Smooth muscle cell (in vitro differentiated cells): ENCODE data around the gene CRISPLD2. TPM values are rescaled to one million over a fixed set of nuclear protein-coding genes. Genes with fewer than 3 reads are reported as not detected.

Experiments used
- DNase-seq: peaks from one replicate; lab custom pipeline; 2025; ENCODE audit not compliant: unreplicated experiment; lab: John Stamatoyannopoulos, UW
- H2AFZ ChIP-seq: fragments of 200-600 bp; sonication (generic); 2 replicates; pipeline ENCODE4 v1.6.0; 2016; ENCODE audit warnings: antibody characterized with exemption, low read depth, mild to moderate bottlenecking
- H3F3A ChIP-seq: fragments of 200-600 bp; sonication (generic); 2 replicates; pipeline ENCODE4 v1.6.0; 2017; ENCODE audit warnings: antibody characterized with exemption, low read depth
- H3K27ac ChIP-seq: fragments of 200-600 bp; sonication (generic); 2 replicates; pipeline ENCODE4 v1.5.1; 2016; ENCODE audit warnings: low read depth, mild to moderate bottlenecking
- H3K27me3 ChIP-seq: fragments of 200-600 bp; sonication (generic); 2 replicates; pipeline ENCODE4 v1.6.1; 2016; ENCODE audit warnings: low read depth, mild to moderate bottlenecking
- H3K36me3 ChIP-seq: fragments of 200-600 bp; sonication (generic); 2 replicates; pipeline ENCODE4 v1.5.1; 2016; ENCODE audit warnings: low read depth
- H3K4me1 ChIP-seq: fragments of 200-600 bp; sonication (generic); 2 replicates; pipeline ENCODE4 v1.5.1; 2016; ENCODE audit warnings: low read depth
- H3K4me2 ChIP-seq: fragments of 200-600 bp; sonication (generic); 2 replicates; pipeline ENCODE4 v1.6.0; 2016; ENCODE audit warnings: mild to moderate bottlenecking
- H3K4me3 ChIP-seq: fragments of 200-600 bp; sonication (generic); 2 replicates; pipeline ENCODE4 v1.5.1; 2016; ENCODE audit warnings: mild to moderate bottlenecking
- H3K79me2 ChIP-seq: fragments of 200-600 bp; sonication (generic); 2 replicates; pipeline ENCODE4 v1.6.0; 2016; ENCODE audit warnings: low read depth, mild to moderate bottlenecking
- H3K9ac ChIP-seq: fragments of 200-600 bp; sonication (generic); 2 replicates; pipeline ENCODE4 v1.6.0; 2016; ENCODE audit warnings: low read depth
- H3K9me3 ChIP-seq: fragments of 200-600 bp; sonication (generic); replicated peaks from 2 replicates; pipeline ENCODE4 v1.5.1; 2016; ENCODE audit warnings: low read depth
- H4K20me1 ChIP-seq: fragments of 200-600 bp; sonication (generic); 2 replicates; pipeline ENCODE4 v1.6.0; 2016; ENCODE audit warnings: low read depth
- WGBS: methylation state at CpG from one replicate; pipeline ENCODE4 v1.1.7; 2016; ENCODE audit warnings: low lambda C conversion rate; 5-methylcytosine and 5-hydroxymethylcytosine counted together
- polyA plus RNA-seq: library from polyadenylated mRNA; unstranded; fragments of >200 nt; fragmentation: Nextera tagmentation; extraction: Ambion mirVana; gene quantifications from 2 replicates; pipeline ENCODE4 v1.2.1, GENCODE V29; 2016
- total RNA-seq: library from RNA; depleted of rRNA; stranded (reverse); fragments of >200 nt; gene quantifications from 2 replicates; pipeline ENCODE4 v1.2.3, GENCODE V29; 2014
- TF ChIP-seq, protein P1 (sequence below): fragments of 200-600 bp; sonication (generic); IDR thresholded peaks from 2 replicates; pipeline ENCODE4 v1.5.1; 2017; ENCODE audit warnings: borderline replicate concordance, mild to moderate bottlenecking, antibody characterized with exemption; ENCODE audit not compliant: insufficient read depth, poor library complexity, severe bottlenecking

The CRISPLD2 gene
- total and polyA plus RNA-seq, 2 experiments from 2014 or later: 63.1 to 105 TPM

DNA sequence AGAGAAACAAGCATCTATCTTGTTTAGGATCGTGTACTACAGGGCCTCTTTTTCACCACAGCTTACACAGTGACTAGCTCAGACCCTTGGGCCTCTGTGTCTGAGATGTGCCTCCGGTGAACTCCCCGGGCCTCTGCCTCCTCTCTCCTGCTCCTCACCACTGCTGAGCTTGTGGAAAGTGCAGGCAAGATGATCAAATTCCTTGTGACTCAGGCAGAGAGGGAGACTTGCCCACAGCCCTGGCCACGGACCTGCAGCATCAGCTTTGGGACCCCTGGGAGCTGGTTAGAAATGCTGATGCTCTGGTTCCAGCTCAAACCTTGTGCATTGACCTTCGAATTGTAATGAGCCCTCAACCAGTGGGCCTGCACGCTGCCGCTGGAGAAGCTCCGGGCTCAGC, 111.7 kb downstream of the CRISPLD2 start:
- TF ChIP-seq, protein P1, sequence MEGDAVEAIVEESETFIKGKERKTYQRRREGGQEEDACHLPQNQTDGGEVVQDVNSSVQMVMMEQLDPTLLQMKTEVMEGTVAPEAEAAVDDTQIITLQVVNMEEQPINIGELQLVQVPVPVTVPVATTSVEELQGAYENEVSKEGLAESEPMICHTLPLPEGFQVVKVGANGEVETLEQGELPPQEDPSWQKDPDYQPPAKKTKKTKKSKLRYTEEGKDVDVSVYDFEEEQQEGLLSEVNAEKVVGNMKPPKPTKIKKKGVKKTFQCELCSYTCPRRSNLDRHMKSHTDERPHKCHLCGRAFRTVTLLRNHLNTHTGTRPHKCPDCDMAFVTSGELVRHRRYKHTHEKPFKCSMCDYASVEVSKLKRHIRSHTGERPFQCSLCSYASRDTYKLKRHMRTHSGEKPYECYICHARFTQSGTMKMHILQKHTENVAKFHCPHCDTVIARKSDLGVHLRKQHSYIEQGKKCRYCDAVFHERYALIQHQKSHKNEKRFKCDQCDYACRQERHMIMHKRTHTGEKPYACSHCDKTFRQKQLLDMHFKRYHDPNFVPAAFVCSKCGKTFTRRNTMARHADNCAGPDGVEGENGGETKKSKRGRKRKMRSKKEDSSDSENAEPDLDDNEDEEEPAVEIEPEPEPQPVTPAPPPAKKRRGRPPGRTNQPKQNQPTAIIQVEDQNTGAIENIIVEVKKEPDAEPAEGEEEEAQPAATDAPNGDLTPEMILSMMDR: no peak
- H3K27ac ChIP-seq: no peak overlapping the region
- no peaks in the 10 kb centered on the region for H4K20me1 ChIP-seq
- no peak for DNase-seq
- 74% methylated on average over 8 of the region's 8 CpGs for WGBS
- H3K9ac ChIP-seq: no peak overlapping the region
- H2AFZ ChIP-seq: no peak overlapping the region
- H3K27me3 ChIP-seq: no peaks in the 10 kb centered on the region
- H3F3A ChIP-seq: no peaks in the 10 kb centered on the region
- no peaks in the 10 kb centered on the region for H3K4me1 ChIP-seq
- H3K4me3 ChIP-seq: no peak overlapping the region
- no peaks in the 10 kb centered on the region for H3K9me3 ChIP-seq
- H3K79me2 ChIP-seq: no peaks in the 10 kb centered on the region
- H3K4me2 ChIP-seq: no peak overlapping the region
- no peaks in the 10 kb centered on the region for H3K36me3 ChIP-seq

DNA sequence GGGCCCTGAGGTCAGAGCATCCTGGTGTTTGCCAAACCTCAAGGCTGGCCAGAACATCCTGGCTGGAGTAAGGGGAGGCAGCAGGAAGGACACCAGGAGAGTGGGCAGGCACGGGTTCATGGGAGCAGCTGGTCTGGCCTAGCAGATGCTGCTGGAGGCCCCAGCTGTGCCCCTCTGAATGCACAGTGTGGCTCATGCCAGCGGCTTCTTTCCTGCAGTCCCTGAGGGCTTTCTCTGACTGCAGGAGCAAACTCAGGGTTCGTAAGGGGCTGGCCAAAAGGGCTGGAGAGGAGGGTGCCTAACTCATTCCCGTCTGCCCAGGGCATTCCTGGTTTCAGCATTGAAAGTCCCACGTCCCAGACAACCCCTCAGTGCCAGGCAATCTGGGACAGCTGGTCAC, 112.9 kb downstream of the CRISPLD2 start:
- no peak for DNase-seq

DNA sequence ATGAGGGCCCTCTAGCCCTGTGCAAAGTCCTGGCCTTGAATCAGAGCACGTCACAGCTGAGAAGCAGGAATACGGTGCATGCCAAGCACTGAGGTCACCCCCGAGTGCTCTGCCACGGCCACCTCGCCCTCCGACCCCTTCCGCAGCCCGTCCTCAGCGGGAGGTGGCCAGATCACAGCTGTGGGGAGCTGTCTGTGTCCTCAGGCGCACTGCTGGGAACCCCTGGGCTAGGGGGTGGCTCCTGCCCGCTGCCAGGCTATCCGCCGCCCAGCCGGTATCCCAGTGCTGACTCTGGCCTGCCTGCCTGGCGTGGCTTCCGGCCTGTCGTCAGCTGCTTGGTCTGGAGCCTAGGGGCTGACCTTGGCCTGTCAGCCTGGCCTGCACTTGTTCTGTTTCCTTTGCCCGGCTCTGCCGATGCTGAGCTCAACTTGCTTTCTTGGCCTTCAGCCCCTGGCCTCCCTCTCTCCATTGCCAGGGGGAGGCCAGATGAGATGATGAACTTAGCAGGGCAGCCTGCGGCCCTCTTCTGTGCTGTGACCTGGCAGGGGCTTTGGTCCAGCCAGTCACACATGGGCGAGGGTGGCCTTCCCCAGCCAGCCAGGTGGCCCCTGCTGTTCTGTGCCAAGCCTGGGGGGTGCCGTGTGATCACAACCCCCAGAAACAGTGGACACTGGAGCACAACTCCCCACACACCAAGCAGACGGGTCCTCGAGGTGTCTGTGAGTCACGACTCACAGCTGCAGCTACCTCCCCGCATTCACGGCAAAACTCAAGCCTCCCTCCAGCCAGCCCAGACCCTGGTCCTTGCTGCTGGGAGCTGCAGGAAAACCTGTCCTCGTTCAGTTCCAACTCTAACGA, 114.2 kb downstream of the CRISPLD2 start:
- Histone ChIP-seq H4K20me1 (no peaks in the 10 kb centered on the region), H3K4me2 (no peak overlapping the region), H3K4me1 (no peaks in the 10 kb centered on the region), H3K9ac (no peak overlapping the region), H3K27ac (no peak overlapping the region), H3K27me3 (no peaks in the 10 kb centered on the region), H2AFZ (no peak overlapping the region), H3K36me3 (no peaks in the 10 kb centered on the region), H3K79me2 (no peaks in the 10 kb centered on the region), H3F3A (no peaks in the 10 kb centered on the region), H3K9me3 (no peaks in the 10 kb centered on the region), H3K4me3 (no peak overlapping the region)
- 91% methylated on average over 29 of the region's 29 CpGs for whole genome bisulfite sequencing
- DNase-seq: no peak
- TF ChIP-seq, protein P1: no peak

More for the DNA sequence above, 112.9 kb downstream of the CRISPLD2 start:
- Histone ChIP-seq H3K4me2 (no peak overlapping the region), H3K9ac (no peak overlapping the region), H3K4me1 (no peaks in the 10 kb centered on the region), H3F3A (no peaks in the 10 kb centered on the region), H3K27ac (no peak overlapping the region), H2AFZ (no peak overlapping the region), H3K4me3 (no peak overlapping the region), H3K27me3 (no peaks in the 10 kb centered on the region), H3K36me3 (no peaks in the 10 kb centered on the region), H3K79me2 (no peaks in the 10 kb centered on the region), H4K20me1 (no peaks in the 10 kb centered on the region), H3K9me3 (no peaks in the 10 kb centered on the region)
- WGBS: 89% methylated on average over 5 of the region's 5 CpGs
- TF ChIP-seq, protein P1: no peak
